ENCODE data around the gene EFCAB11.

GRCh38 chr14:89903340-89903952, 51.1 kb downstream of the EFCAB11 start:
- TF ChIP-seq CTCF (optimal IDR thresholded peaks at IDR 0.05 in 1 of 3, IDR thresholded peaks at IDR 0.05 in 1 of 3, conservative IDR thresholded peaks at IDR 0.05 in 1 of 3; ENCODE audit: extremely low read depth in 1 of 3, insufficient read depth in 2 of 3, low read length in 3 of 3) (no peak), EZH2 (IDR thresholded peaks at IDR 0.05; ENCODE audit: low read length) (no peak)
